K562 (cell line): ENCODE results near the gene MRPS6. TPM values are rescaled to one million over a fixed set of nuclear protein-coding genes. Genes with fewer than 3 reads are reported as not detected.

Experiments
- CCNT2 ChIP-seq: IDR thresholded peaks from 2 replicates; pipeline ENCODE4 v1.6.1; 2011; ENCODE audit warnings: borderline replicate concordance, low read depth, mild to moderate bottlenecking, moderate library complexity, mixed read lengths, low read length; ENCODE audit not compliant: insufficient read length; ENCODE audit errors: extremely low read depth
- FOXJ3 ChIP-seq: sonication (generic); formaldehyde crosslinking; IDR thresholded peaks from 2 replicates; pipeline ENCODE4 v1.4.0; 2020; ENCODE audit warnings: mild to moderate bottlenecking, missing genetic modification reagents
- FOXK1 ChIP-seq: sonication (generic); formaldehyde crosslinking; IDR thresholded peaks from 2 replicates; pipeline ENCODE4 v1.8.0; 2022; ENCODE audit warnings: missing genetic modification reagents, mild to moderate bottlenecking, borderline replicate concordance
- GATAD2A ChIP-seq: fragments of 450-650 bp; IDR thresholded peaks from 2 replicates; pipeline ENCODE4 v1.6.1; 2017
- HMG20A ChIP-seq: fragments of 450-650 bp; formaldehyde crosslinking; conservative IDR thresholded peaks from 2 replicates; pipeline ENCODE4 v1.4.0; 2020; ENCODE audit warnings: mild to moderate bottlenecking, mixed read lengths
- MTA1 ChIP-seq: fragments of 450-650 bp; IDR thresholded peaks from 2 replicates; pipeline ENCODE4 v1.6.1; 2017; ENCODE audit warnings: borderline replicate concordance
- RBM17 ChIP-seq: fragments of 200-400 bp; formaldehyde crosslinking; IDR thresholded peaks from 2 replicates; pipeline ENCODE4 v1.6.1; 2017; ENCODE audit warnings: low read depth, mild to moderate bottlenecking, low read length, borderline replicate concordance
- SAFB ChIP-seq: fragments of 200-400 bp; formaldehyde crosslinking; IDR thresholded peaks from 2 replicates; pipeline ENCODE4 v1.6.1; 2017; ENCODE audit warnings: low read depth, low read length, borderline replicate concordance
- TBL1XR1 ChIP-seq, 2 experiments: IDR thresholded peaks; 2 replicates each; pipeline ENCODE4 v1.6.1; 2012; ENCODE audit warnings: improper control_type of control experiment in 2 of 2, low read length in 2 of 2, mild to moderate bottlenecking in 1 of 2
- ZNF239 ChIP-seq: fragments of 250-450 bp; sonication (Bioruptor Pico); IDR thresholded peaks from 2 replicates; pipeline ENCODE4 v1.4.0; 2020; ENCODE audit warnings: mild to moderate bottlenecking
- ZNF780A ChIP-seq: fragments of 250-450 bp; sonication (Bioruptor Pico); IDR thresholded peaks from 2 replicates; pipeline ENCODE4 v1.5.0; 2021; ENCODE audit warnings: mild to moderate bottlenecking
- polyA plus RNA-seq, 8 experiments: library from polyadenylated mRNA; depleted of rRNA in 4 of 8; stranded (reverse) in 5 of 8; unstranded in 3 of 8; fragments of >200 nt; fragmentation: Nextera tagmentation in 2 of 8; fragmentation: Illumina TruSeq in 1 of 8; extraction: Ambion mirVana in 2 of 8; extraction: Trizol in 1 of 8; gene quantifications; 2 replicates each; pipeline versions ENCODE4 v1.2.1 to v1.2.3, GENCODE V29; 2011 to 2014; ENCODE audit warnings: inconsistent platforms in 1 of 8, missing spikeins in 1 of 8
- total RNA-seq, 7 experiments: library from RNA; depleted of rRNA in 6 of 7; stranded (reverse); fragments of >200 nt in 6 of 7; fragmentation: Illumina TruSeq in 2 of 7; extraction: Trizol in 2 of 7; gene quantifications; 2 replicates each; pipeline versions ENCODE4 v1.2.1 to v1.2.3, GENCODE V29; 2011 to 2021; ENCODE audit warnings: low replicate concordance in 1 of 7
- TF ChIP-seq, protein P1 (sequence below), 2 experiments: fragments of 450-650 bp; IDR thresholded peaks; 2 replicates each; pipeline ENCODE4 v1.6.1; 2016; ENCODE audit warnings: mild to moderate bottlenecking in 2 of 2, borderline replicate concordance in 1 of 2, low read depth in 1 of 2, moderate library complexity in 1 of 2
- TF ChIP-seq, protein P2 (sequence below): fragments of 250-450 bp; sonication (Bioruptor Pico); IDR thresholded peaks from 2 replicates; pipeline ENCODE4 v1.5.0; 2020; ENCODE audit warnings: mild to moderate bottlenecking, borderline replicate concordance
- TF ChIP-seq, protein P3 (sequence below): sonication (generic); formaldehyde crosslinking; IDR thresholded peaks from 2 replicates; pipeline ENCODE4 v1.9.0; 2022; ENCODE audit warnings: mild to moderate bottlenecking, missing genetic modification reagents
- TF ChIP-seq, protein P4 (sequence below): sonication (generic); formaldehyde crosslinking; IDR thresholded peaks from 2 replicates; pipeline ENCODE4 v1.8.1; 2023; ENCODE audit warnings: mild to moderate bottlenecking, missing genetic modification reagents

MRPS6 gene
- total and polyA plus RNA-seq, 9 of the 15 experiments (the other 6 are each of a cell fraction or from before 2014, with no cell fraction given): 26.1 to 72.0 (median 39.3) TPM

DNA sequence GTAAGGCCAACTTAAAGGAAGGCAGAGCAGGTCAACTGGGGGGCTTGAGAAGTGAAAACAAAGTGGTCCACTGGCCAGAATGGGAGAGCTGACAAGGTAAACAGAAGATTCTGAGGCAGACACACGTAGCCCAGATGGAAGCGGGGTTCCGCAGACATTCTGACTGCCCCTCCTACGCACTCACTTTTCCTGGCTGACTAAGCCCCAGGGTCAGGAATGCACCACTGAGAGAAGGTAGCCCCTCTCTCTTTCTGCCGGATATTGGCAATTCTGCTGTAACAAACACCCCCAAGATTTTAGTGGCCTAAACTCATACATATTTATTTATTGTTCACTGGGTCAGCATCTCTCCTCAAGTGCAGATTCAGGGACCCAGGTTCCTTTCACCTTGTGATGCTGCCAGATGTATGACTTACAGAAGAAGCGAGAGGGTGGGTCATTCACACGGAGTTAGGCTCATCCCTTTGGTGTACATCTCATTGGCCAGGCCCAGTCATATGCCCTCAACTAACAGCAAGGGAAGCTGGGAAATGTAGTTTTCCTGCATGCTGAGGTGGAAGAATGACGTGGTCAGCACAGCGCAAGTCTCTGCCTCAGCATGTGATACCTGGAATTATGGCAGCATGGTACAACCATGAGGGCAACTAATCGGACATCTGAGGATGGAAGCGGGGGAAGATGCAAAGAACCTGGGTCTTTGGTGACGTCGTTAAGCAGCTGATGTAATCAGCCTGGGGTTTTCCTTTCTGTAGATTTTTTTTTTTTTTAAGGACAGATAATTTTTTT is 43.4 kb upstream of the MRPS6 start (continued):
- TF ChIP-seq, protein P1, sequence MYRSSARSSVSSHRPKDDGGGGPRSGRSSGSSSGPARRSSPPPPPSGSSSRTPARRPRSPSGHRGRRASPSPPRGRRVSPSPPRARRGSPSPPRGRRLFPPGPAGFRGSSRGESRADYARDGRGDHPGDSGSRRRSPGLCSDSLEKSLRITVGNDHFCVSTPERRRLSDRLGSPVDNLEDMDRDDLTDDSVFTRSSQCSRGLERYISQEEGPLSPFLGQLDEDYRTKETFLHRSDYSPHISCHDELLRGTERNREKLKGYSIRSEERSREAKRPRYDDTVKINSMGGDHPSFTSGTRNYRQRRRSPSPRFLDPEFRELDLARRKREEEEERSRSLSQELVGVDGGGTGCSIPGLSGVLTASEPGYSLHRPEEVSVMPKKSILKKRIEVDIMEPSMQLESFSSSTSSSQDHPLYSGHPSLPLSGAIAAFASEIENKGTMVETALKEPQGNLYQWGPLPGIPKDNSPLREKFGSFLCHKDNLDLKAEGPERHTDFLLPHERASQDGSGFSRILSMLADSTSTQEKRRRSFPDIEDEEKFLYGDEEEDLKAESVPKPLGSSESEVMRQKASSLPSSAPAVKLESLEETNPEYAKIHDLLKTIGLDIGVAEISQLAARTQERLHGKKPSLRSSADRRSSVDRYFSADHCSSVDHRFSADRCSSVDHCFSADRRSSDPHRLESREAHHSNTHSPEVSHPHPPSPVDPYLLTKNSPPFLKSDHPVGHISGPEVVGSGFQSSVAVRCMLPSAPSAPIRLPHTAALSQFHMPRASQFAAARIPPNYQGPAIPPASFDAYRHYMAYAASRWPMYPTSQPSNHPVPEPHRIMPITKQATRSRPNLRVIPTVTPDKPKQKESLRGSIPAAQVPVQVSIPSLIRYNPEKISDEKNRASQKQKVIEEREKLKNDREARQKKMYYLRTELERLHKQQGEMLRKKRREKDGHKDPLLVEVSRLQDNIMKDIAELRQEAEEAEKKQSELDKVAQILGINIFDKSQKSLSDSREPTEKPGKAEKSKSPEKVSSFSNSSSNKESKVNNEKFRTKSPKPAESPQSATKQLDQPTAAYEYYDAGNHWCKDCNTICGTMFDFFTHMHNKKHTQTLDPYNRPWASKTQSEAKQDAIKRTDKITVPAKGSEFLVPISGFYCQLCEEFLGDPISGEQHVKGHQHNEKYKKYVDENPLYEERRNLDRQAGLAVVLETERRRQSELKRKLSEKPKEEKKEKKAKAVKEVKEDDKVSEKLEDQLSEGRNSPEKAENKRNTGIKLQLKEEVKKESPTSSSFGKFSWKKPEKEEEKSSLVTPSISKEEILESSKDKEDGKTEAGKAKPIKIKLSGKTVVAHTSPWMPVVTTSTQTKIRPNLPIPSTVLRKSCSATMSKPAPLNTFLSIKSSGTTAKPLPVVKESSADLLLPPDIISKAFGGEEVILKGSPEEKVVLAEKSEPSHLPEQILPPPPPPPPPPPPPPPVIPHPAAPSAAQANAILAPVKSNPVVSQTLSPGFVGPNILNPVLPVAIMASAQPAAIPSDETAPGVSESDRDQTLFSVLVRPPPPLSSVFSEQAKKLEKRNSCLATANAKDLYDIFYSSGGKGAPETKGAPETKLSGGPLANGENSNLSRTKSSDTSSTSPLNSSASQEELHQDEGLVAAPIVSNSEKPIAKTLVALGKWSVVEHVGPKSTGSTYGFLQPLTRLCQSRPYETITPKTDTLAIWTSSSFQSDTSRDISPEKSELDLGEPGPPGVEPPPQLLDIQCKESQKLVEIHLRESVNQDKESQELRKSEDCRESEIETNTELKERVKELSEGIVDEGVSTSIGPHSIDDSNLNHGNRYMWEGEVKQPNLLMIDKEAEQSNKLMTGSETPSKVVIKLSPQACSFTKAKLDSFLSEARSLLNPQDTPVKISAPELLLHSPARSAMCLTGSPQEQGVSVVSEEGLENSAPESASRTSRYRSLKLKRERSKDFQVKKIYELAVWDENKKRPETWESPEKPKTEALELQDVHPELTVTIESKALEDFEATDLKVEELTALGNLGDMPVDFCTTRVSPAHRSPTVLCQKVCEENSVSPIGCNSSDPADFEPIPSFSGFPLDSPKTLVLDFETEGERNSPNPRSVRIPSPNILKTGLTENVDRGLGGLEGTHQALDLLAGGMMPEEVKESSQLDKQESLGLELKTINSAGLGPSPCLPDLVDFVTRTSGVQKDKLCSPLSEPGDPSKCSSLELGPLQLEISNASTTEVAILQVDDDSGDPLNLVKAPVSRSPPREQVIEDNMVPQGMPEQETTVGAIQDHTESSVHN (IDR thresholded peaks at IDR 0.05; ENCODE audit: borderline replicate concordance in 1 of 2, low read depth in 1 of 2): no peak
- TF ChIP-seq ZNF239 (no peak), SAFB (no peak), CCNT2 (no peak), FOXJ3 (CRISPR knock-in tag) (no peak), FOXK1 (CRISPR knock-in tag) (no peak; the same call in 1 of the 2 replicates), MTA1 (no peak), TBL1XR1 (IDR thresholded peaks at IDR 0.05; ENCODE audit: low read length in 2 of 2) (no peak), HMG20A (CRISPR knock-in tag) (no peak), ZNF780A (CRISPR knock-in tag) (no peak), RBM17 (no peak), GATAD2A (0 out of 2 replicates have a peak, but pooled peaks have one; percentile 20)
- TF ChIP-seq, protein P2, sequence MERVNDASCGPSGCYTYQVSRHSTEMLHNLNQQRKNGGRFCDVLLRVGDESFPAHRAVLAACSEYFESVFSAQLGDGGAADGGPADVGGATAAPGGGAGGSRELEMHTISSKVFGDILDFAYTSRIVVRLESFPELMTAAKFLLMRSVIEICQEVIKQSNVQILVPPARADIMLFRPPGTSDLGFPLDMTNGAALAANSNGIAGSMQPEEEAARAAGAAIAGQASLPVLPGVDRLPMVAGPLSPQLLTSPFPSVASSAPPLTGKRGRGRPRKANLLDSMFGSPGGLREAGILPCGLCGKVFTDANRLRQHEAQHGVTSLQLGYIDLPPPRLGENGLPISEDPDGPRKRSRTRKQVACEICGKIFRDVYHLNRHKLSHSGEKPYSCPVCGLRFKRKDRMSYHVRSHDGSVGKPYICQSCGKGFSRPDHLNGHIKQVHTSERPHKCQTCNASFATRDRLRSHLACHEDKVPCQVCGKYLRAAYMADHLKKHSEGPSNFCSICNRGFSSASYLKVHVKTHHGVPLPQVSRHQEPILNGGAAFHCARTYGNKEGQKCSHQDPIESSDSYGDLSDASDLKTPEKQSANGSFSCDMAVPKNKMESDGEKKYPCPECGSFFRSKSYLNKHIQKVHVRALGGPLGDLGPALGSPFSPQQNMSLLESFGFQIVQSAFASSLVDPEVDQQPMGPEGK (CRISPR knock-in tag): no peak
- TF ChIP-seq, protein P3, sequence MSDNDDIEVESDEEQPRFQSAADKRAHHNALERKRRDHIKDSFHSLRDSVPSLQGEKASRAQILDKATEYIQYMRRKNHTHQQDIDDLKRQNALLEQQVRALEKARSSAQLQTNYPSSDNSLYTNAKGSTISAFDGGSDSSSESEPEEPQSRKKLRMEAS: peak; percentile 89
- TF ChIP-seq, protein P4, sequence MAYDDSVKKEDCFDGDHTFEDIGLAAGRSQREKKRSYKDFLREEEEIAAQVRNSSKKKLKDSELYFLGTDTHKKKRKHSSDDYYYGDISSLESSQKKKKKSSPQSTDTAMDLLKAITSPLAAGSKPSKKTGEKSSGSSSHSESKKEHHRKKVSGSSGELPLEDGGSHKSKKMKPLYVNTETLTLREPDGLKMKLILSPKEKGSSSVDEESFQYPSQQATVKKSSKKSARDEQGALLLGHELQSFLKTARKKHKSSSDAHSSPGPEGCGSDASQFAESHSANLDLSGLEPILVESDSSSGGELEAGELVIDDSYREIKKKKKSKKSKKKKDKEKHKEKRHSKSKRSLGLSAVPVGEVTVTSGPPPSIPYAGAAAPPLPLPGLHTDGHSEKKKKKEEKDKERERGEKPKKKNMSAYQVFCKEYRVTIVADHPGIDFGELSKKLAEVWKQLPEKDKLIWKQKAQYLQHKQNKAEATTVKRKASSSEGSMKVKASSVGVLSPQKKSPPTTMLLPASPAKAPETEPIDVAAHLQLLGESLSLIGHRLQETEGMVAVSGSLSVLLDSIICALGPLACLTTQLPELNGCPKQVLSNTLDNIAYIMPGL: no peak
